Endodermal cell (in vitro differentiated cells): ENCODE data around the gene COPS4. TPM values are rescaled to one million over a fixed set of nuclear protein-coding genes. Genes with fewer than 3 reads are reported as not detected.
A peak's percentile ranks its signal among the peaks of the same experiment; 100 is the strongest.

ENCODE experiments used
- DNase-seq: peaks from one replicate; pipeline ENCODE4 v3.0.0-alpha.2; 2017
- H3K27ac ChIP-seq: 2 replicates; pipeline ENCODE4 v1.5.1; 2013; ENCODE audit warnings: mild to moderate bottlenecking, low read depth, low read length, moderate library complexity
- H3K27me3 ChIP-seq: 2 replicates; pipeline ENCODE4 v1.6.1; 2013; ENCODE audit warnings: mild to moderate bottlenecking, low read length, moderate library complexity; ENCODE audit not compliant: insufficient read depth, control insufficient read depth, poor library complexity, severe bottlenecking
- H3K36me3 ChIP-seq: 2 replicates; pipeline ENCODE4 v1.7.0; 2013; ENCODE audit warnings: mild to moderate bottlenecking, low read length, moderate library complexity; ENCODE audit not compliant: control insufficient read depth, insufficient read depth
- H3K4me1 ChIP-seq: one replicate; pipeline ENCODE4 v1.7.0; 2013; ENCODE audit warnings: low read length; ENCODE audit not compliant: control insufficient read depth, insufficient read depth
- H3K4me3 ChIP-seq: 2 replicates; pipeline ENCODE4 v1.5.1; 2013; ENCODE audit warnings: mild to moderate bottlenecking, low read length, moderate library complexity
- H3K9ac ChIP-seq: 2 replicates; pipeline ENCODE4 v1.6.1; 2013; ENCODE audit warnings: mild to moderate bottlenecking, low read length, moderate library complexity; ENCODE audit not compliant: poor library complexity, severe bottlenecking; ENCODE audit errors: extremely low read depth
- H3K9me3 ChIP-seq: 2 replicates; pipeline ENCODE4 v1.6.1; 2013; ENCODE audit warnings: mild to moderate bottlenecking, low read length, moderate library complexity; ENCODE audit not compliant: control insufficient read depth
- H3K27ac Mint-ChIP-seq: 2 replicates; pipeline ENCODE4 v1.8.0; 2020; ENCODE audit warnings: mixed read lengths
- H3K27me3 Mint-ChIP-seq: 2 replicates; pipeline ENCODE4 v1.8.0; 2021; ENCODE audit warnings: mild to moderate bottlenecking, mixed read lengths; ENCODE audit not compliant: insufficient read depth
- H3K36me3 Mint-ChIP-seq: 2 replicates; pipeline ENCODE4 v1.8.0; 2020; ENCODE audit warnings: low read depth, mixed read lengths
- H3K4me1 Mint-ChIP-seq: 2 replicates; pipeline ENCODE4 v1.8.0; 2020; ENCODE audit warnings: mixed read lengths
- H3K4me3 Mint-ChIP-seq: 2 replicates; pipeline ENCODE4 v1.8.0; 2020; ENCODE audit warnings: mild to moderate bottlenecking, moderate library complexity, mixed read lengths
- H3K9me3 Mint-ChIP-seq: 2 replicates; pipeline ENCODE4 v1.8.0; 2020; ENCODE audit warnings: mild to moderate bottlenecking, mixed read lengths
- WGBS, 2 experiments: methylation state at CpG; one replicate each; pipeline versions ENCODE4 v1.1.5 to v1.1.7; 2013; ENCODE audit warnings: missing lambda C conversion rate in 2 of 2, mixed read lengths in 1 of 2; ENCODE audit not compliant: insufficient coverage in 1 of 2, insufficient read length in 1 of 2; 5-methylcytosine and 5-hydroxymethylcytosine counted together
- total RNA-seq, 2 donors: library from RNA; stranded (reverse); fragmentation: NEBNext Ultra II Directional in 1 of 2; extraction: Animal tissue kit (Norgen Biotek cat#: 25700) in 1 of 2; gene quantifications; 2 replicates in 1 of 2; 3 replicates in 1 of 2; pipeline ENCODE4 v1.2.1, GENCODE V29; 2021
- TF ChIP-seq, protein P1 (sequence below): fragments of 200-600 bp; sonication (generic); conservative IDR thresholded peaks from 2 replicates; pipeline ENCODE4 v1.5.0; 2021; ENCODE audit warnings: antibody characterized with exemption, mild to moderate bottlenecking

Gene COPS4
- total RNA-seq, 2 donors from 2014 or later: 34.8 to 39.4 TPM

DNA sequence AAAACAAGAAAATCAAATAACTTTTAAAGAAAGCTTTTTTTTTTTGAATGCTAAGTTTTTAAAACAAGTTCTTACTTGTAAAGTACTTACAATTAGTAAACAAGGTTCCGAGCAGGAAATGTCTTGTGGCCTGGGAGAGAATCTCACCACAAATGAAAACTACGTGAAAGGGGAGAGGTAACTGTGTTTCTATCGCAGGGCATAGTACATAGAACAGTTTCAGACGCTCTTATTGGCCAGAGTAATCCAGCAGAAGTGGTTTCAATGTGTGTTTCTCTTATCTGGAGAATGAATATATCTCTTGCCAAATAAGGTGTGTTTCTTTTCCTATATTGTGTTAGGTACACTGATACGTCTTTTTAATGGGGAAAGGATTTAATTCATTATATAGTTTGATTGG, 79.6 kb downstream of the COPS4 start, which contains the start of gene PLAC8:
Gene PLAC8, minus strand, starts transcription at position 154 of the 400 bp plus-strand sequence. CDS start 6,808 bp downstream, outside the sequence.
- 61 to 69% methylated on average over 5 of the region's 5 CpGs for WGBS, 2 experiments
- TF ChIP-seq, protein P1, sequence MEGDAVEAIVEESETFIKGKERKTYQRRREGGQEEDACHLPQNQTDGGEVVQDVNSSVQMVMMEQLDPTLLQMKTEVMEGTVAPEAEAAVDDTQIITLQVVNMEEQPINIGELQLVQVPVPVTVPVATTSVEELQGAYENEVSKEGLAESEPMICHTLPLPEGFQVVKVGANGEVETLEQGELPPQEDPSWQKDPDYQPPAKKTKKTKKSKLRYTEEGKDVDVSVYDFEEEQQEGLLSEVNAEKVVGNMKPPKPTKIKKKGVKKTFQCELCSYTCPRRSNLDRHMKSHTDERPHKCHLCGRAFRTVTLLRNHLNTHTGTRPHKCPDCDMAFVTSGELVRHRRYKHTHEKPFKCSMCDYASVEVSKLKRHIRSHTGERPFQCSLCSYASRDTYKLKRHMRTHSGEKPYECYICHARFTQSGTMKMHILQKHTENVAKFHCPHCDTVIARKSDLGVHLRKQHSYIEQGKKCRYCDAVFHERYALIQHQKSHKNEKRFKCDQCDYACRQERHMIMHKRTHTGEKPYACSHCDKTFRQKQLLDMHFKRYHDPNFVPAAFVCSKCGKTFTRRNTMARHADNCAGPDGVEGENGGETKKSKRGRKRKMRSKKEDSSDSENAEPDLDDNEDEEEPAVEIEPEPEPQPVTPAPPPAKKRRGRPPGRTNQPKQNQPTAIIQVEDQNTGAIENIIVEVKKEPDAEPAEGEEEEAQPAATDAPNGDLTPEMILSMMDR: no peak
- no peaks in the 10 kb centered on the region for H3K36me3 ChIP-seq
- H3K27me3 ChIP-seq: no peaks in the 10 kb centered on the region
- H3K9ac ChIP-seq: no peak within 1 kb of the TSS
- no peak within 1 kb of the TSS for H3K4me3 Mint-ChIP-seq
- no peaks in the 10 kb centered on the region for H3K9me3 ChIP-seq
- H3K27ac ChIP-seq: no peak within 1 kb of the TSS
- H3K36me3 Mint-ChIP-seq: no peaks in the 10 kb centered on the region
- peak within 1 kb of the TSS; percentile 6 for H3K4me3 ChIP-seq
- H3K27ac Mint-ChIP-seq: peak within 1 kb of the TSS; percentile 80
- no peaks in the 10 kb centered on the region for H3K4me1 ChIP-seq
- no peak for DNase-seq
- no peaks in the 10 kb centered on the region for H3K9me3 Mint-ChIP-seq
- H3K27me3 Mint-ChIP-seq: no peaks in the 10 kb centered on the region
- H3K4me1 Mint-ChIP-seq: peaks cover 15% of the 10 kb centered on the region

DNA sequence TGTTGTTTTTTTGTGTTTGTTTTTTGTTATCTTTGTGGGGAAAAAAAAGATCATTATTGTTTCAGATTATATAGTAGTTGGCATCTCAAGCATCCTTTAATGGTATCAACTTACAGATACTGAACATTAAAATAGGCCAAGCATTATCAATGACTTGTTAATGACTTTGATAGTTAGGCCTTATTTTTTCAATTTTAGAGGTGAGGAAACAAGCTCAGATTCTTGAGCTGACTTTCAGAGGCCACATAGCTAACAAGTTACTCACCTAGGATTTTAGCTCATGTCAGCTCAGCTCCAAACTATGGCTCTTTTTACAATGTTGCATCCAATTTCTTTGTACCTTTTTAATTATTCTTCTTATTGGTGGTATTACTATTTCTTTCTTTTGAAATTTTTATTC, 80.0 kb downstream of the COPS4 start:
- H3K4me3 Mint-ChIP-seq: no peak overlapping the region
- no peak overlapping the region for H3K27ac ChIP-seq

DNA sequence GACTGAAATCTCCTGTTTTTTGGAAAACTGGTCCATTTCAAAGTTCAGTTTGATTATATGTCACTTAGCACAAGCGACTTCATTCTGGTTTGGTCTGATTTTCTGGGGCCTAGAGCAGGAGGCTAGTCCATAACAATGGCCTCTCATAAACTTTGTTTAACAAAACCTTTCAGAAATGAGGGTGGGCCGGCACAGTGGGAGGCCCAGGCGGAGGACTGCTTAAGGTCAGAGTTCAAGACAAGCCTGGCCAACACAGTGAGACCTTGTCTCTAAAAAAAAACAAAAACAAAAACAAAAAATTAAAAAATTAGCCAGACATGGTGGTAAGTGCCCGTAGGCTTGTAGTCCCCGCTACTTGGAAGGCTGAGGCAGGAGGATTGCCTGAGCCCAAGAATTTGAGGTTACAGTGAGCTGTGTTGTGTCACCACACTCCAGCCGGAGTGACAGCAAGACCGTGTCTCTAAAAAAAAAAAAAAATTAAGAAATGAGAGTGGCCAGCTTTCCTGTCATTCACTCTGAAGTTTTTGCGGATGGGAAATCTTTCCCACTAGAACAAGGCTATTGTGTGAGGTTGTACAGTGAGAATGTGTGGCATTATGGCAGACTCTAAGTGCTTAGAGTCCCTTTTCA, 80.8 kb downstream of the COPS4 start:
- Histone ChIP-seq H3K9ac (no peak overlapping the region), H3K4me1 (no peaks in the 10 kb centered on the region), H3K9me3 (no peaks in the 10 kb centered on the region), H3K27me3 (no peaks in the 10 kb centered on the region), H3K4me3 (no peak overlapping the region), H3K36me3 (no peaks in the 10 kb centered on the region), H3K27ac (no peak overlapping the region)
- Mint-ChIP-seq H3K27ac (peak overlapping the region; percentile 74), H3K9me3 (no peaks in the 10 kb centered on the region), H3K4me1 (peaks cover 12% of the 10 kb centered on the region), H3K27me3 (no peaks in the 10 kb centered on the region), H3K36me3 (no peaks in the 10 kb centered on the region), H3K4me3 (no peak overlapping the region)
- DNase-seq: no peak
- 64 to 78% methylated on average over 5 to 8 of the region's 8 CpGs for WGBS, 2 experiments
- TF ChIP-seq, protein P1: no peak

More for the DNA sequence above, 80.0 kb downstream of the COPS4 start:
- H3K4me3 ChIP-seq: peak overlapping the region; percentile 6
- H3K36me3 Mint-ChIP-seq: no peaks in the 10 kb centered on the region
- no peak for DNase-seq
- H3K4me1 Mint-ChIP-seq: peaks cover 15% of the 10 kb centered on the region
- H3K27me3 ChIP-seq: no peaks in the 10 kb centered on the region
- no peaks in the 10 kb centered on the region for H3K9me3 ChIP-seq
- H3K36me3 ChIP-seq: no peaks in the 10 kb centered on the region
- no peak overlapping the region for H3K9ac ChIP-seq
- no peaks in the 10 kb centered on the region for H3K27me3 Mint-ChIP-seq
- peak overlapping the region; percentile 80 for H3K27ac Mint-ChIP-seq
- H3K9me3 Mint-ChIP-seq: no peaks in the 10 kb centered on the region
- no peaks in the 10 kb centered on the region for H3K4me1 ChIP-seq
- TF ChIP-seq, protein P1: no peak
